ENCODE results near the gene PRRX1.

Gene PRRX1

GRCh38 chr1:170664093-170664827 lies at the start of gene PRRX1:
PRRX1 (plus strand) TSS chr1:170664131; CDS start chr1:170664219, 88 bp downstream.
- DNase-seq = peak; percentile 33

- DNase-seq = no peak
Measured at GRCh38 chr1:170617591-170618330, 46.2 kb upstream of the PRRX1 start.

DNA sequence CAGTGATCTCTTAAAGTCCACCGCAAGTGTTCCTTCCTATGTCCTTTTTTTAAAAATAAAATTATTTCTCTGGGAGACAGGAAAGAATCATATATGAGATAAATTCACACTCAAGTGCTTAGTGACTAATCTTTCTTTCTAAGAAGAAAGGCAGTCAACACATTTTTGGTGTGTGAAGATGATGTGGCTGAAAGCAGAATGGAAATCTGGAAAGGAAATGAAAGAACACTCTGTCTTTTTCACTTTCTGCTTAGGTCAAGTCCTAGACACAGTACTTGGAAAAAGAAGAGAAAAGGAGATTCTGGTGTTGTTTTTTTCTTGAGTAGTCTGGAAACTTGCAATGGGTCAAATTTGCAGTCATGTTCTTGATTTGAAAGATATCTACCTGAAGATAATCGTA lies 45.5 kb upstream of the PRRX1 start:
- DNase-seq = no peak

DNA sequence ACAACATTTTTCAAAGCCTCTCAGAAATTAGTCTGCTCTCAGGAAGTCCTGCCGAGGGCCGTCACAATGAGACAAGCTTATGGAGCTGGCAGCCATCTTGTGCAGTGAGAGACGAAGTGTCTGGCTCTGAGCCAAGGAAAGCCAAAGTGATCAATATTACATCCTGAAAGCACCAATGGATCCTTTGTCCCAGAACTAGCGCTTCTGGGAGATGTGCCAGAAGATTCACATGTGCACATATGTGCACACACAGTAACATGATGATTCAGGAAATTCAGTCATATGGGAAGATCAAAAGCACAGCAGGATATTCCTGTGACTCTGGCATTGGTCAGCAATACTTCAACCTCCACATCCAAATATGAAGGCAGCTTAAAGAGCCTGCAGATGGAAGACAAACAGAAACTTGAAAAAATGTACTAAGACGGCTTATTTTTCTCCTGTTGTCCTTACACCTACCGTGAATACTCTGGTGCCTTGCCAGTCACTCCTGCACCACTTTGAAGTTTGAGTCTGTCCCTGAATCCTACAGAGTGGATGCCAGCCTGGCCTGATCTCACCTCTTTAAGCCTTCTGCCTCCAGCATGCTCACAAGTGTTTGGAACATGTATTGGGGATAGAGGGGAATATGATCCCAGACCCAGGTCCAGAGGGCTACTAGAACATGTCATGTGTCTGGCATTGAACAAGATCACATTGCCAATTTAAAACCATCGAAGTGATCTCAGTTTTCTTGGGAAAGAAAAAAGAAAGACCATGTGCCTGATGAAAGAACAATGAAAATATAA lies 44.5 kb upstream of the PRRX1 start:
- DNase-seq = peak; percentile 99

GRCh38 chr1:170620164-170620563 lies 43.8 kb upstream of the PRRX1 start:
- no peak for DNase-seq

DNA sequence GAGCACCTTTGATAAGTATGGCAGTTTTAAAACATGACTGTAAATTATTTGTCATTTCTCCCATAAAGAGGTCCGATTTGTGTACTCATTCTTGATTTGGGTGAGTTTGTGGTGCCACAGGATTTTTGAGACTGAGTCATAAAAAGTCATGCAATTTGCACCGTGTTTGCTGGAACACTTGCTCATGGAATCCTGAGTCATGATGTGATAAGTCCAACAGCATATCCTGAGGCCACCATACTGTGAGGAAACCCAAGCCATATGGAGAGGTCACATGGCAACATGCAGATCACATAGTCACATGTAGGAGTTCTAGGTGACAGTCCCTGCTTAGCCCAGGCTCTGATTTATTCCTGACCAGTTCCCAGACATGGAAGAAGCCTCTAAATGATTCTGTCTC lies 40.8 kb upstream of the PRRX1 start:
- DNase-seq = no peak

- DNase-seq = no peak
Measured at GRCh38 chr1:170624146-170624545, 39.8 kb upstream of the PRRX1 start.

DNA sequence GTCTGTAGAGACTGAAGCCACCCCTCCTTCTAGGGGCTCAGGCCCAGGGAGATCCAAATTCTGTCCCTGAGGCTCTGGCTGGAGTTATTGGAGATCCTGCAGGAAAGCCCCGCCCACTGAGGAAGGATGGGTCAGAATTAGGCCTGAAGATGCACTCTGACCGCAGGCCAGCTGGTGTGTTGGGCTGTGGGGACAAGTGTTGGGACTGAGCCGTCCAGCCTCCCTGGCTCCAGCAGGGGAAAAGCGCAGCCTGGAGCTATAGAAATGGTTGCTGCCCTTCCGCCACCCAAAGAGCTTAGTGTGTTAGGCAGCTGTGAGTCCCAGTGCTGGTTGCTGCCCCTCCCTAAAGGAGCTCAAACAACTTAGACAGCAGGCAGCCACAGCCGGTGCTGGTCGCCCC lies 33.0 kb upstream of the PRRX1 start:
- no peak for DNase-seq

GRCh38 chr1:170634293-170634692 lies 29.6 kb upstream of the PRRX1 start:
- no peak for DNase-seq

GRCh38 chr1:170634824-170635410 lies 29.0 kb upstream of the PRRX1 start:
- DNase-seq = no peak

DNA sequence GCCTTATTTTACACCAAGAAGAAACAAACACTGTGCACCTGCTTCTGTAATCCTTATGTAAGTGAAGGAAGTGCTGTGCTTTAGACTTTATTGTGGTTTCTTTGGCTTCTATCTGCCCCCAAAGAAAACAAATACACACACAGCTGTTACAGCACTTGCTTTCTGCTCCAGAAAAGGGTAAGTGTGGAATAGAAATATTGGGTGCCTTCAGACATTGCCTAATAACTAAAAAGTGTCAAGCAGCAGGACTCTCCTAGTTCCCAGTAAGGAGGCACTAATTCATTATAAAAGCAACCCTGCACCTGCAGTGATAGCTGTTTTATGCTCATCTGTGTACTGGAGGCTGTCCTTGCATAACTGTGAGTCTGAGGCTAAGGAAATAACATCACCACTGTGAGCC lies 23.4 kb upstream of the PRRX1 start:
- no peak for DNase-seq

GRCh38 chr1:170657275-170657853 lies 6.6 kb upstream of the PRRX1 start:
- DNase-seq = no peak

DNA sequence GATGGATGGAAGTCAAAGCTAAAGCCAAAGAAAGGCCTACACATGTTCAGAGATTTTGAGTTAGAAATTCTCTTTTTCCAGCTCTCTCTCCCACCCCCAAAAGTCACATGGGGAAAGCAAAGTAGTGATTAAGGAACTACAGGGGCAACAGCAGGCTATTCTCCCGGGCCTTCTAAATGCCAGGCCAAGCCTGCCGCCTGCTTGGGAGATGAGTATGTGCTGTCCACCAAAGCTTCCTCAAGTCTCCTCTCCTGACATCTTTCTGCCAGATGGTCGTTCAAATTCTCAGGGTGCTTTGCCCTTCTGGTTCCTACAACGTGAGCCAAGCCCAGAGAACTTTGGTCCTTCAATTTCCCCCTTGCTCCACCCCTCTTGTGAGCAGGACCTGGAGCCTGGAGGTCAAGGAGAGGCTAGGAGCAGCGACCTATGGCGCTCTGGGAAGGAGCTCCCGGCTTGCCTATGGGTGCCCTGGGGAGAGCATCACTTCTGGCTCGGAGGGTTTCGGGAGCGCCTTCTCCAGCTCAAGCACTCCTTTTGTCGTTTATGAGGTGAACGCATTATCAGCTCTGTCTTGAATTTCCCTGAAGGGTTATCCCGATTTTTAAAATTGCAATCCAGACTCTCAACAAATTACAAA lies 4.4 kb upstream of the PRRX1 start:
- DNase-seq = no peak

- DNase-seq = no peak
Measured at GRCh38 chr1:170660281-170660713, 3.6 kb upstream of the PRRX1 start.

DNA sequence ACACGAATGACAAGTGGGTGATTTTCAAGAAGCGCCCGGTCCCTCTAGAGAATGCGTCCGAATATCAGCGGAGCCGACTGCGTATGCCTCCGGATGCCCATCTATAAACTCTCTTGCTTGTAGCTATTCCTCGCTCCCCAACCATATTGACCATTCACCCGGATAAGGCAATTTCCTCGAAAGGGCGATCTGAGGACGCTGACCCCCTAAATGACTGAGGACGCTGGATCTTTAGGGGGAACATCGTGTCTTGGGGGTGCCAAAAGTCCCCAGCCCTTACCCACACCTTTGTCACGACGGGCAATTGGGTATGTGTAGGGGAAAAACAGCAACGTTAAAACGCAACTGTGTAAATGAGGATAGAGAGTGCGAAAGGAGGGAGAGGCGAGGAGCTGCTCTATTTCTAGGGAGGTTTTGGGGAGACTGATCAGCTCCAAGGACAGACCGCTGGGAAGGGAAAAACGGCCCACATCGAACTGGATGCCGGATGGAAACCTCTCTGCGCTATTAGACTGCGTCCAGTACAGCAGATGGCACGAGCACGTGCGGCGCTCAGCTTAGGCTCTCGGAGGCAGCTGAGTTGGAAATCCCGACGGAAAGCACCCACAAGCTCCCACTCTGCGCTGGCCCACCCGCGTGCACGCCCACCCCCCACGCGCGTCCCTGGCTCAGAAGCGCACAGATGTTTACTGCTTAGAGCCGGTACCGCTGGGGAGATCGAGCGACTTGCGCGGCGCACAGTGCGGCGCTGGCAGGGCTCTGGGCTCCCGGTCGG lies 2.9 kb upstream of the PRRX1 start:
- no peak for DNase-seq

DNA sequence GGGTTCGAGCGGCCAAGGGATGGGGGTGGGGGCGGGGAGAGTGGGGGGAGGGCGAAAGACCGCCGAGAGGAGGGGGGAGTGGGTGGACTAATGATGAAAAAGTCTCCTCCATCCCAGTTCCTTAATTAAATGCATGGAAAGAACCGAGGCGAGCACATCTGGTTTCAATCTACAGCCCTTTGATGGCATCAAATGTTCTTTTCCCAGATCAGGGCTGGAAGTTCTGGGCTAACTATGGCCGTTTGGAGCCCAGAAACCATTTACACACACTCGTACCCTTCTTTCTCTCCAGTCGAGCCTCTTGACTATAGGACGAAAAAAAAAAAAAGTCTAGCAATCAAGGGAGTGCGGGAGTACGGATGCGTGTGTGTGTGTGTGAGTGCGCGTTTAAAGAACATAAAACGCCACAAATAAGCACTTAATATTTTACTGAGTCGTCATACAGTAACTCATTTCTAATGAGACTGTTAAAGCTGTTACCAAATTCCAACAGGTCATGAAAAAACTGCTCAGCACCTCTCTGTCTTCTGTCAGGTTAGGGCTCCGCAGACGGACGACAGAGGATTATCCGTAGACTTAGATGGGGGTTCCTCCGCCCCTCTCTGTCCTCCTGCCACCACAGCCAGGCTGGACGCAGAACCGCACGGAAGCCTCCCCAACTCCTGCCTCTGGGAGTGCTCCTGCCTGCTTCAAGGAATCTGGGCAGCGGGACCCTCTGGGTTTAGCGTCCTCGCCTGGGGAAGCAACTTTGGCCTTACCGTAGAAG lies 2.1 kb upstream of the PRRX1 start:
- no peak for DNase-seq

DNA sequence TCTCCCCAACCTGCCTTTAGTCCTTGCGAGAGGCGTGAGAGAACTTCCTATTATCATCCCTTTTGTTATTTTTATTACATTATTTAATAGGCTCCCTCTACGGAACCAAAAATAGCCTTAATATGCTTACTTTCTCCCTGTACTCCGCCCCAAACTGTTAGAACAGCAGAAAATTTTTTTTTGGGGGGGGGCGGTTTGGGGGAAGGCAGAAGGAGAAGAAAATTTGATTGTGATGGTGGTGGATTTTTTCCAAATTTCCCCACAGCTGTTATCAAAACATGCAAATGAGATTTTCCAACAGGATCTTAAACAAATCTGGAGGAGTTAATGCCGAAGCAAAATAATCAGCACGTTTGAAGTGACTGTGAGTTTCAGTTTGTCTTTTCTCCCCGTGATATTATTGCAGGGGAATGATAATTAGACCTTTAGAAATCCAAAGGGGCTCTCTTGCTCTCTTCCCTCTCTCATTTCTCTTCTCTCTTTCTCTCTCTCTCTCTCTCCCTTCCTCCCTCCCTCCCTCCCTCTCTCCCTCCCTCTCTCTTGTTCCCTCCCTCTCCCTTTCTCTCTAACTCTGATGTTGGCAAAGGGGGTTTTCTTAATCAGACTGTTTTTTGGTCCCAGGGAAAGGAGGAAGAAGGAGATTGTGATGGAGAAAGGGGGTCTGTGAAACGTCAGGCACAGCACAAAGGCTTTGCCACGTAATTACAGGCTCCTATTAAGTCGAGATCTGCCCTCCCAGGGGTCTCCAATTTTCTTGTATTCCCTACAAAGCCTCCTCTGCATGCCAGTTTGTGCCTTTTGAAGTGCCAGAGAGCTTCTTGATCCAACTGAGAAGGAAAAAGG lies 1.1 kb upstream of the PRRX1 start:
- peak; percentile 59 for DNase-seq

DNA sequence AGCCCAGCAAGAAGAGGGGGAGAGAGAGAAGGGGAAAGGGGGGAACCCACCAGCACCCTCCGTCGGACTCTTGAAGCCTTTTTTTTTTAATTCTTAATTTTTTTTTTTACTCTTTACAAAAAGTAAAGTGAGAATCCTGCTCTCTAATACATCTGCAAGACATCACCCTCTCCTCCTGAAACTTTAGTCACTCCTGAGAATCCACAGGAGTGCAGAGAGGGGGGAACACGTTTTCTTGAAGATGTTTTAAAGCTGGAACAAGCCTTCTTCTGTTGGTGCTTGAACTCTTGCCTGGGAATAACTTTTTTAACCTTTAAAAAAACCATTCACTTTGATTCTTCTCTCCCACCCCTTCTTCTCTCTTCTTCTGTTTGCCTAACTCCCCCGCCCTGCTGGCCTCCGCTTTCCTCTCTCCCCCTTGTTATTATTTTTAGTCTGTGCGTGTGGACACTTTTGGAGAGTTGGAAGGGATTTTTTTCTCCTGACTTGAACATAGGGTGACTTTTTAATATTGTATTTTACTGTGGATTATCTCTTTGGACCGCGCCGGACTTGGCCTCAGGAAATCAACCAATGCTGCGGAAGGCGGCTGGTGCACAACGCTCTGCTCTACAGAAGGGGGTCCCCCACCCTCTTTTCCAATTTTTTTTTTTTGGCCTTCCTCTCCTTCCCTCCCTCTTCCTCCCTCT lies 383 bp upstream of the PRRX1 start:
- DNase-seq = no peak
